ENCODE data around the gene DHRS4.

DHRS4 gene

GRCh38 chr14:23953464-23954278 lies at the start of gene DHRS4:
Gene DHRS4 (plus strand): TSS chr14:23953770. CDS start chr14:23953789, 19 bp downstream.
- DNase-seq (ENCODE audit: low spot score), result peak; percentile 85

GRCh38 chr14:23910101-23910875 lies 43.3 kb upstream of the DHRS4 start:
- DNase-seq (ENCODE audit: low spot score), result peak; percentile 87

- DNase-seq (ENCODE audit: low spot score), result no peak
Observed at GRCh38 chr14:23910876-23911210, 42.7 kb upstream of the DHRS4 start.

GRCh38 chr14:23915559-23915958 lies 38.0 kb upstream of the DHRS4 start:
- DNase-seq (ENCODE audit: low spot score), result no peak

GRCh38 chr14:23916004-23916403 lies 37.6 kb upstream of the DHRS4 start:
- peak; percentile 22 for DNase-seq (ENCODE audit: low spot score)

- no peak for DNase-seq (ENCODE audit: low spot score)
Observed at GRCh38 chr14:23916446-23916845, 37.1 kb upstream of the DHRS4 start.

- no peak for DNase-seq (ENCODE audit: low spot score)
Observed at GRCh38 chr14:23922545-23922944, 31.0 kb upstream of the DHRS4 start.

- no peak for DNase-seq (ENCODE audit: low spot score)
Observed at GRCh38 chr14:23925523-23926075, 28.0 kb upstream of the DHRS4 start.

GRCh38 chr14:23926543-23926942 lies 27.0 kb upstream of the DHRS4 start:
- no peak for DNase-seq (ENCODE audit: low spot score)

GRCh38 chr14:23929136-23929535 lies 24.4 kb upstream of the DHRS4 start:
- no peak for DNase-seq (ENCODE audit: low spot score)

- DNase-seq (ENCODE audit: low spot score), result peak; percentile 86
Observed at GRCh38 chr14:23929822-23930294, 23.7 kb upstream of the DHRS4 start.

- peak; percentile 90 for DNase-seq (ENCODE audit: low spot score)
Observed at GRCh38 chr14:23930742-23931141, 22.8 kb upstream of the DHRS4 start.

GRCh38 chr14:23931721-23932289 lies 21.8 kb upstream of the DHRS4 start:
- no peak for DNase-seq (ENCODE audit: low spot score)

GRCh38 chr14:23932639-23933038 lies 20.9 kb upstream of the DHRS4 start:
- DNase-seq (ENCODE audit: low spot score), result no peak

GRCh38 chr14:23933108-23933741 lies 20.3 kb upstream of the DHRS4 start:
- DNase-seq (ENCODE audit: low spot score), result no peak

- DNase-seq (ENCODE audit: low spot score), result no peak
Observed at GRCh38 chr14:23933742-23934128, 19.8 kb upstream of the DHRS4 start.

GRCh38 chr14:23935158-23935557 lies 18.4 kb upstream of the DHRS4 start:
- DNase-seq (ENCODE audit: low spot score), result no peak

- DNase-seq (ENCODE audit: low spot score), result no peak
Observed at GRCh38 chr14:23936084-23936829, 17.3 kb upstream of the DHRS4 start.

GRCh38 chr14:23937203-23937602 lies 16.4 kb upstream of the DHRS4 start:
- DNase-seq (ENCODE audit: low spot score), result no peak

- no peak for DNase-seq (ENCODE audit: low spot score)
Observed at GRCh38 chr14:23938823-23939222, 14.7 kb upstream of the DHRS4 start.

GRCh38 chr14:23939607-23940326 lies 13.8 kb upstream of the DHRS4 start:
- no peak for DNase-seq (ENCODE audit: low spot score)
